ENCODE results near the gene CUEDC1. TPM values are rescaled to one million over a fixed set of nuclear protein-coding genes. Genes with fewer than 3 reads are reported as not detected.

The CUEDC1 gene
- polyA plus RNA-seq, 1 donor, result 48.8 TPM

GRCh38 chr17:57957120-57957850, 2.1 kb upstream of the CUEDC1 start:
- DNase-seq (ENCODE audit: low read depth), result no peak

GRCh38 chr17:57956291-57957119, 1.3 kb upstream of the CUEDC1 start:
- DNase-seq (ENCODE audit: low read depth), result no peak

DNA sequence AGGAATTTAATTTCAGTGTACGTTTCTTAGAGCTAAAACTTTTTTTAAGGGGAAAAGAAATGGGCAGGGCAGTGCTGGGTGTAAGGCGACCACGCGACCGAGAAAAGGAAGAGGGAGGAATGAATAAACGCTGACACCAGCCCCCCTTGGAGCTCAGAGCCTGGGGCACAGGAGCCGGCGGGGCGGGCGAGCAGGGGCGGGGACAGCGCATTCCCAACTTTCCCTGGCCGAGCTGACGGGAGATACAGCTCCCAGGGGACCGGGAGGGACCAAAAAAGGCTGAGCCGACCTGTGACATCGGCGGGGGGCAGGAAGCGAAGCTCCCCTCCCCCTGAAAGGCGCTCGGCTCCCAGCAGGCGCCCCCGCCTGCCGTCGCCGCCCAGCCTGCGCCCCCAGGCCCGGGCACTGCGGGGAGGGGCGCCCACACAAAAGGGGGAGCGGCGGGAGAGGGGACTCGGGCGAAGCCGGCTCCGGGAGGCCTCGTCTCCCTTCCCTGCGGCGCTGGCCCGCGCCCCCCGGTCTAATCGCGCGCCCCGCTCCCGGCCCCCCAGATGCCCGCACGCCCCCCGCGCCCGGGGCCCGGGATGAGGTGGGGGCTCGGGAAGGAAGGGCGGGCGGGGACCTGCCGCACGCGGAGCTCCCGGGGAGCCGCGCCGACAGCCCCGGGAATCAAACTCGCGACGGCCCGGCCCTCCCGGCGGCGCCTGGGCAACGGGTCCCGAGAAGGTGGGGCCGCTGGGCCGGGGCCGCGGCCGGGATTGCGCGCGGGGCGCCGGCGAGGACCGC, 622 bp downstream of the CUEDC1 start:
- no peak for DNase-seq (ENCODE audit: low read depth)

- no peak for DNase-seq (ENCODE audit: low read depth)
Measured at GRCh38 chr17:57953705-57954396, 1.4 kb downstream of the CUEDC1 start.

DNA sequence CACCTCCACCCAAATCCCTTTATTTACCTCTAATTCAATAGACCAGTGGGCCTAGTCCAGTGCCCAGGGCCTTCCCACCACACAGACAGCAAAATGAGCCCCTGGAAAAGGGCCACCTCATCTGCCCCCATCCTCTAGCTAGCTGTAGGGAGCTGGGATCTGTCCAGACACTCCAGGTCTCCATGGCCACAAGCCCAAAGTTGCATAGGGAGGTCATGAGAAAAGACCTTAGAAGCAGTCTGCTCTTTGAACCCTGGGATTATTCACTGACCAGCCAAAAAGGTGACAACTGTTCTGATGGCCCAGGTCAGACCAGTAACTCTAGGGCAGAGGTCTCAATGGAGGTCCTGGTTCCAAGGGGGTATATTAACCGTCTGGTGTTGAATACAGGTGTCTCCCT, 2.0 kb downstream of the CUEDC1 start:
- DNase-seq (ENCODE audit: low read depth), result no peak

GRCh38 chr17:57949649-57950048, 5.6 kb downstream of the CUEDC1 start:
- DNase-seq (ENCODE audit: low read depth), result no peak

DNA sequence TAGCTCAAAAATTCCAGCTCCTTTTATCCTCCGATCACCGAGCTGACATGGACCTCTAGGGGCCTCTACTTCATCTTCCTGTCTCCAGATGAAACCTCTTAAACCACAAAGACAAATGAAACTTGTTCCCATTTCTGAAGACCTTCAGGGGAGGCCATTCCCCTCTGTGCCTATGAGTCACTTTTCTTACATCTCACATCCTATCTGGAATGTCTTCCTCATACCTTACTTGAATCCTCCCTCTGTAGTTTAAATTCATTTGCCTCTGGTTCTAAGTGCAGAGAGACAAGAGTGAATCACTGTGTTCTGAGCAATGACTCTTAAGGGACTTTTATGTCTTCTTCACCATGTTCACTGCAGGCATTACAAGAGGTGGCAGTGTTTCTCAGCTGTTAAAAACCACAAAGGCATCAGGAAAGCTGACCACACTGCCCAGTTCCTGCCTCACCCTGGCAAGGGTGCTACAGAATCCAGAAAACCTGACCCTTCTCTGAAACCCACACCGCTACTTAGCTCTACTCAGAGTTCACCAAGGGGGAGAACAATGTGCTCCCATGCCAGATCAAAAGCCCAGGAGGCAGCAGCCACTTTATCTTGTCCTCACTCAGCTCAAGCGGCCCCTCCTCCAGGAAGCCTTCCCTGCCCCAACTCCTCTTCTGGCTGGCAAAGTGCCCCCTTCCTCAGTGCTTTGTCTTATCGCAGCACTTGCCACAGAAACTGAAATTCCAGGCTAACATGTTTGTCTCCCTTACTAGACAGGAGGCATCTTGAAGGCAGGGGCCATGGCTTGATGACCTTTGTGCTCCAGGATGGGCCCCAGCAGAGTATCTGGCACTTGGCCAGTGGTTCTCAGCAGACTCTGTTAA, 6.4 kb downstream of the CUEDC1 start:
- no peak for DNase-seq (ENCODE audit: low read depth)

- no peak for DNase-seq (ENCODE audit: low read depth)
Measured at GRCh38 chr17:57948169-57948554, 7.0 kb downstream of the CUEDC1 start.

DNA sequence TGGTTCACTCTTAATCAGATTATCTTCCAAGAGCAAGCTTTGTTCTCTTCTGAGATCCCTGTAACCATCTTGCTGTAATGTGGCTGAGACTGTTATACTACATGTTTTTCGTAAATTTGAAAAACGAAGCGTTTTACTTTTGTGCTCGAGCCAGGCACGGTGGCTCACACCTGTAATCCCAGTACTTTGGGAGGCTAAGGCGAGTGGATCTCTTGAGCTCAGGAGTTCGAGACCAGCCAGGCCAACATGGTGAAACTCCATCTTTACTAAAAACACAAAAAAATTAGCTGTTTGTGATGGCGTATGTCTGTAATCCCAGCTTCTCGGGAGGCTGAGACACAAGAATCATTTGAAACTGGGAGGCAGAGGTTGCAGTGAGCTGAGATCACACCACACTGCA, 7.8 kb downstream of the CUEDC1 start:
- DNase-seq (ENCODE audit: low read depth), result no peak

GRCh38 chr17:57946798-57947358, 8.3 kb downstream of the CUEDC1 start:
- no peak for DNase-seq (ENCODE audit: low read depth)

GRCh38 chr17:57945996-57946797, 9.0 kb downstream of the CUEDC1 start:
- no peak for DNase-seq (ENCODE audit: low read depth)

GRCh38 chr17:57944908-57945307, 10.3 kb downstream of the CUEDC1 start:
- no peak for DNase-seq (ENCODE audit: low read depth)

- no peak for DNase-seq (ENCODE audit: low read depth)
Measured at GRCh38 chr17:57943645-57944044, 11.6 kb downstream of the CUEDC1 start.

GRCh38 chr17:57943140-57943539, 12.1 kb downstream of the CUEDC1 start:
- DNase-seq (ENCODE audit: low read depth), result no peak

GRCh38 chr17:57941384-57942370, 13.5 kb downstream of the CUEDC1 start:
- no peak for DNase-seq (ENCODE audit: low read depth)

GRCh38 chr17:57940653-57941329, 14.4 kb downstream of the CUEDC1 start:
- DNase-seq (ENCODE audit: low read depth), result no peak

- no peak for DNase-seq (ENCODE audit: low read depth)
Measured at GRCh38 chr17:57940231-57940630, 15.0 kb downstream of the CUEDC1 start.

GRCh38 chr17:57939797-57940196, 15.4 kb downstream of the CUEDC1 start:
- DNase-seq (ENCODE audit: low read depth), result no peak

Measured in forelimb muscle (tissue), 1 donor.